ENCODE measurements around the gene TMEM267.

DNA sequence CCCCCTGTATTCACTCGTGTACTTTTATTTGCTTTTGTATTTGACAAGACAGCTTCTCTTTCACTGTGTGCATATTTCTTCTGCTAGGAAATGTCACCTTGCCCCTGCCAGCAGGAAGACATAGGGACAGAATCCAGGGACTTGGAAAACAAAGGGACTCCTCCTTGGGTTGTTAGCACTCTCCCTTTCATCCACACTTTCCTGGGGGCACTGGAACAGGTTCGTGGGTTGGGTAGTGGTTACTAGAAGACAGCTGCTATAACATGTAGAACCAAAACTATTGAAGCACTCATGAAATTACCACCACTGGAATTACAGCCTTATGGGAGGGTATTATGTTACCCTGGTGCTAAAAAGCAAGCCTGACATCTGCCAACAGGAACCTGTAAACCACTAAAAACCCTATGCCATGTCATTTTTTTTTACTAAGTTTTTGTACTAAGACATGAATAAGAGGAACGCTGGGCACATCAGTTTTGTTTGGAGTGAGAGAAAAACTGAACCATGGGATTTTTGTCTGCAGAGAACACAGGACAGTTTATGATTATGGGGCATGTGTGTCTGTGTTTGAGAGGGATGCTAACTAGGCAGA, 66.8 kb downstream of the TMEM267 start:
- TF ChIP-seq, protein P1, sequence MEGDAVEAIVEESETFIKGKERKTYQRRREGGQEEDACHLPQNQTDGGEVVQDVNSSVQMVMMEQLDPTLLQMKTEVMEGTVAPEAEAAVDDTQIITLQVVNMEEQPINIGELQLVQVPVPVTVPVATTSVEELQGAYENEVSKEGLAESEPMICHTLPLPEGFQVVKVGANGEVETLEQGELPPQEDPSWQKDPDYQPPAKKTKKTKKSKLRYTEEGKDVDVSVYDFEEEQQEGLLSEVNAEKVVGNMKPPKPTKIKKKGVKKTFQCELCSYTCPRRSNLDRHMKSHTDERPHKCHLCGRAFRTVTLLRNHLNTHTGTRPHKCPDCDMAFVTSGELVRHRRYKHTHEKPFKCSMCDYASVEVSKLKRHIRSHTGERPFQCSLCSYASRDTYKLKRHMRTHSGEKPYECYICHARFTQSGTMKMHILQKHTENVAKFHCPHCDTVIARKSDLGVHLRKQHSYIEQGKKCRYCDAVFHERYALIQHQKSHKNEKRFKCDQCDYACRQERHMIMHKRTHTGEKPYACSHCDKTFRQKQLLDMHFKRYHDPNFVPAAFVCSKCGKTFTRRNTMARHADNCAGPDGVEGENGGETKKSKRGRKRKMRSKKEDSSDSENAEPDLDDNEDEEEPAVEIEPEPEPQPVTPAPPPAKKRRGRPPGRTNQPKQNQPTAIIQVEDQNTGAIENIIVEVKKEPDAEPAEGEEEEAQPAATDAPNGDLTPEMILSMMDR (IDR thresholded peaks at IDR 0.05): no peak
- TF ChIP-seq EZH2 (IDR thresholded peaks at IDR 0.05; ENCODE audit: borderline replicate concordance, insufficient read depth, low read depth, low read length, poor library complexity, severe bottlenecking): no peak

Measured in B cell (primary cell).